ENCODE results near the gene FBN2.

- TF ChIP-seq CTCF (IDR thresholded peaks at IDR 0.05) = no peak
- no peak for TF ChIP-seq SIN3A (IDR thresholded peaks at IDR 0.05; ENCODE audit: borderline replicate concordance, insufficient read depth, low read depth, low read length)
- TF ChIP-seq, protein P1, sequence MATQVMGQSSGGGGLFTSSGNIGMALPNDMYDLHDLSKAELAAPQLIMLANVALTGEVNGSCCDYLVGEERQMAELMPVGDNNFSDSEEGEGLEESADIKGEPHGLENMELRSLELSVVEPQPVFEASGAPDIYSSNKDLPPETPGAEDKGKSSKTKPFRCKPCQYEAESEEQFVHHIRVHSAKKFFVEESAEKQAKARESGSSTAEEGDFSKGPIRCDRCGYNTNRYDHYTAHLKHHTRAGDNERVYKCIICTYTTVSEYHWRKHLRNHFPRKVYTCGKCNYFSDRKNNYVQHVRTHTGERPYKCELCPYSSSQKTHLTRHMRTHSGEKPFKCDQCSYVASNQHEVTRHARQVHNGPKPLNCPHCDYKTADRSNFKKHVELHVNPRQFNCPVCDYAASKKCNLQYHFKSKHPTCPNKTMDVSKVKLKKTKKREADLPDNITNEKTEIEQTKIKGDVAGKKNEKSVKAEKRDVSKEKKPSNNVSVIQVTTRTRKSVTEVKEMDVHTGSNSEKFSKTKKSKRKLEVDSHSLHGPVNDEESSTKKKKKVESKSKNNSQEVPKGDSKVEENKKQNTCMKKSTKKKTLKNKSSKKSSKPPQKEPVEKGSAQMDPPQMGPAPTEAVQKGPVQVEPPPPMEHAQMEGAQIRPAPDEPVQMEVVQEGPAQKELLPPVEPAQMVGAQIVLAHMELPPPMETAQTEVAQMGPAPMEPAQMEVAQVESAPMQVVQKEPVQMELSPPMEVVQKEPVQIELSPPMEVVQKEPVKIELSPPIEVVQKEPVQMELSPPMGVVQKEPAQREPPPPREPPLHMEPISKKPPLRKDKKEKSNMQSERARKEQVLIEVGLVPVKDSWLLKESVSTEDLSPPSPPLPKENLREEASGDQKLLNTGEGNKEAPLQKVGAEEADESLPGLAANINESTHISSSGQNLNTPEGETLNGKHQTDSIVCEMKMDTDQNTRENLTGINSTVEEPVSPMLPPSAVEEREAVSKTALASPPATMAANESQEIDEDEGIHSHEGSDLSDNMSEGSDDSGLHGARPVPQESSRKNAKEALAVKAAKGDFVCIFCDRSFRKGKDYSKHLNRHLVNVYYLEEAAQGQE (IDR thresholded peaks at IDR 0.05; ENCODE audit: insufficient read depth in 1 of 2, low read depth in 2 of 2, low read length in 1 of 2) = no peak
These were observed 197.0 kb downstream of the FBN2 start for GRCh38 chr5:128341056-128341455.
